Fibroblast of lung (primary cell): ENCODE measurements around the gene USP47. TPM values are rescaled to one million over a fixed set of nuclear protein-coding genes. Genes with fewer than 3 reads are reported as not detected.

ENCODE experiments used
- DNase-seq, 2 donors: peaks; one replicate each; pipeline versions ENCODE4 v3.0.0 to v3.0.0-alpha.2; 2010; ENCODE audit warnings: low read depth in 2 of 2
- H2AFZ ChIP-seq: 2 replicates; pipeline ENCODE4 v1.5.1; 2012; ENCODE audit warnings: low read length, control low read depth, inconsistent platforms
- H3K27ac ChIP-seq: 2 replicates; pipeline ENCODE4 v1.5.1; 2011; ENCODE audit warnings: low read length, control low read depth; ENCODE audit not compliant: insufficient read depth
- H3K27me3 ChIP-seq: 2 replicates; pipeline ENCODE4 v1.5.1; 2011; ENCODE audit warnings: mild to moderate bottlenecking, low read length; ENCODE audit not compliant: control insufficient read depth, insufficient read depth
- H3K36me3 ChIP-seq: 2 replicates; pipeline ENCODE4 v1.5.1; 2011; ENCODE audit warnings: low read length; ENCODE audit not compliant: control insufficient read depth, insufficient read depth
- H3K4me1 ChIP-seq: 2 replicates; pipeline ENCODE4 v1.5.1; 2011; ENCODE audit warnings: low read length; ENCODE audit not compliant: control insufficient read depth, insufficient read depth; ENCODE audit errors: extremely low read depth
- H3K4me2 ChIP-seq: 2 replicates; pipeline ENCODE4 v1.5.1; 2011; ENCODE audit warnings: low read length, control low read depth; ENCODE audit not compliant: insufficient read depth; ENCODE audit errors: extremely low read depth
- H3K4me3 ChIP-seq, 4 experiments: fragments of 200-600 bp in 1 of 4; sonication (generic) in 1 of 4; replicated peaks in 1 of 4; 2 replicates each; pipeline ENCODE4 v1.5.1; 2011 to 2016; ENCODE audit warnings: low read length in 4 of 4, low read depth in 3 of 4, mild to moderate bottlenecking in 3 of 4, control low read depth in 2 of 4, inconsistent platforms in 1 of 4, mixed read lengths in 1 of 4; ENCODE audit not compliant: insufficient read depth in 1 of 4; ENCODE audit errors: control extremely low read depth in 1 of 4
- H3K79me2 ChIP-seq: 2 replicates; pipeline ENCODE4 v1.5.1; 2012; ENCODE audit warnings: mild to moderate bottlenecking, low read length, inconsistent platforms; ENCODE audit not compliant: control insufficient read depth, insufficient read depth
- H3K9ac ChIP-seq: 2 replicates; pipeline ENCODE4 v1.5.1; 2011; ENCODE audit warnings: mild to moderate bottlenecking, low read length, control low read depth; ENCODE audit not compliant: insufficient read depth
- H3K9me3 ChIP-seq: 2 replicates; pipeline ENCODE4 v1.5.1; 2012; ENCODE audit warnings: low read depth, low read length; ENCODE audit not compliant: control insufficient read depth, insufficient read depth
- H4K20me1 ChIP-seq: 2 replicates; pipeline ENCODE4 v1.5.1; 2011; ENCODE audit warnings: low read length; ENCODE audit not compliant: control insufficient read depth, insufficient read depth; ENCODE audit errors: extremely low read depth
- CTCF ChIP-seq, 2 donors: IDR thresholded peaks in 1 of 2; conservative IDR thresholded peaks in 1 of 2; 1 replicate in 1 of 2; 2 replicates in 1 of 2; pipeline ENCODE4 v1.5.1; 2011 to 2012; ENCODE audit warnings: low read length in 2 of 2, control low read depth in 1 of 2, inconsistent platforms in 1 of 2, low read depth in 1 of 2, mild to moderate bottlenecking in 1 of 2
- EZH2 ChIP-seq: IDR thresholded peaks from 2 replicates; pipeline ENCODE4 v1.5.1; 2012; ENCODE audit warnings: low read length, control low read depth, mild to moderate bottlenecking; ENCODE audit errors: missing control alignments
- polyA plus RNA-seq, 2 donors: library from polyadenylated mRNA; depleted of rRNA in 1 of 2; stranded (reverse) in 1 of 2; unstranded in 1 of 2; fragments of >200 nt; gene quantifications; 2 replicates each; pipeline ENCODE4 v1.2.1, GENCODE V29; 2011 to 2012; ENCODE audit warnings: missing spikeins in 1 of 2
- total RNA-seq: library from RNA; depleted of rRNA; stranded (reverse); fragments of >200 nt; gene quantifications from 2 replicates; pipeline ENCODE4 v1.2.1, GENCODE V29; 2014

Gene USP47
- total and polyA plus RNA-seq, 2 donors (not counting 1 experiment from before 2014, with no cell fraction given): 40.3 to 162 TPM

- Histone ChIP-seq H3K36me3 (no peaks in the 10 kb centered on the region), H3K9me3 (no peaks in the 10 kb centered on the region), H4K20me1 (no peaks in the 10 kb centered on the region), H3K27ac (no peak overlapping the region), H2AFZ (no peak overlapping the region), H3K9ac (no peak overlapping the region), H3K27me3 (no peaks in the 10 kb centered on the region), H3K4me1 (peaks cover 2% of the 10 kb centered on the region), H3K79me2 (no peaks in the 10 kb centered on the region), H3K4me3 (no peak overlapping the region), H3K4me2 (no peak overlapping the region)
- TF ChIP-seq CTCF (conservative IDR thresholded peaks at IDR 0.05 in 1 of 2, IDR thresholded peaks at IDR 0.05 in 1 of 2; ENCODE audit: low read depth in 1 of 2, low read length in 2 of 2) (no peak), EZH2 (no peak)
- no peak for DNase-seq
These were observed 107.7 kb downstream of the USP47 start for GRCh38 chr11:11949482-11949881.

GRCh38 chr11:11952036-11952435 is 110.3 kb downstream of the USP47 start:
- H3K9me3 ChIP-seq: no peaks in the 10 kb centered on the region
- DNase-seq: no peak
- no peak overlapping the region for H3K27ac ChIP-seq
- no peak overlapping the region for H3K9ac ChIP-seq
- H3K4me2 ChIP-seq: no peak overlapping the region
- no peak for TF ChIP-seq EZH2
- TF ChIP-seq CTCF (conservative IDR thresholded peaks at IDR 0.05 in 1 of 2, IDR thresholded peaks at IDR 0.05 in 1 of 2; ENCODE audit: low read depth in 1 of 2, low read length in 2 of 2): no peak
- H3K4me1 ChIP-seq: no peaks in the 10 kb centered on the region
- peaks cover 1% of the 10 kb centered on the region for H3K36me3 ChIP-seq
- no peaks in the 10 kb centered on the region for H3K79me2 ChIP-seq
- H4K20me1 ChIP-seq: no peaks in the 10 kb centered on the region
- no peaks in the 10 kb centered on the region for H3K27me3 ChIP-seq
- no peak overlapping the region for H3K4me3 ChIP-seq
- H2AFZ ChIP-seq: no peak overlapping the region

- DNase-seq: no peak
- TF ChIP-seq EZH2: no peak
- TF ChIP-seq CTCF (conservative IDR thresholded peaks at IDR 0.05 in 1 of 2, IDR thresholded peaks at IDR 0.05 in 1 of 2; ENCODE audit: low read depth in 1 of 2, low read length in 2 of 2): no peak
- H3K4me3 ChIP-seq: no peak overlapping the region
- no peaks in the 10 kb centered on the region for H3K27me3 ChIP-seq
- no peaks in the 10 kb centered on the region for H3K79me2 ChIP-seq
- no peaks in the 10 kb centered on the region for H4K20me1 ChIP-seq
- peaks cover 3% of the 10 kb centered on the region for H3K36me3 ChIP-seq
- no peak overlapping the region for H2AFZ ChIP-seq
- no peak overlapping the region for H3K9ac ChIP-seq
- H3K9me3 ChIP-seq: no peaks in the 10 kb centered on the region
- no peak overlapping the region for H3K4me2 ChIP-seq
- H3K4me1 ChIP-seq: no peaks in the 10 kb centered on the region
- H3K27ac ChIP-seq: no peak overlapping the region
These were observed 114.2 kb downstream of the USP47 start for GRCh38 chr11:11956006-11956405.
